Spleen (tissue), 11 donors: ENCODE measurements around the gene CIITA. TPM values are rescaled to one million over a fixed set of nuclear protein-coding genes. Genes with fewer than 3 reads are reported as not detected.
A peak's percentile ranks its signal among the peaks of the same experiment; 100 is the strongest.

ENCODE experiments used
- DNase-seq: peaks from one replicate; pipeline ENCODE4 v3.0.0-alpha.2; 2020
- H3K27ac ChIP-seq, 8 donors: fragments of 200-600 bp; sonication (generic) in 7 of 8; 1 replicate in 4 of 8; 2 replicates in 4 of 8; pipeline versions ENCODE4 v1.5.0 to v1.8.0; 2016 to 2021; ENCODE audit warnings: inconsistent platforms in 4 of 8, mild to moderate bottlenecking in 4 of 8, moderate library complexity in 1 of 8
- H3K27me3 ChIP-seq, 7 donors: fragments of 200-600 bp; sonication (generic) in 6 of 7; replicated peaks in 1 of 7; 1 replicate in 4 of 7; 2 replicates in 3 of 7; pipeline versions ENCODE4 v1.5.0 to v1.8.0; 2016 to 2021; ENCODE audit warnings: inconsistent platforms in 3 of 7, mild to moderate bottlenecking in 1 of 7
- H3K36me3 ChIP-seq, 6 donors: fragments of 200-600 bp; sonication (generic) in 5 of 6; 1 replicate in 4 of 6; 2 replicates in 2 of 6; pipeline versions ENCODE4 v1.5.0 to v1.8.0; 2016 to 2021; ENCODE audit warnings: inconsistent platforms in 2 of 6
- H3K4me1 ChIP-seq, 6 donors: fragments of 200-600 bp; sonication (generic) in 5 of 6; 1 replicate in 3 of 6; 2 replicates in 3 of 6; pipeline versions ENCODE4 v1.5.0 to v1.8.0; 2016 to 2021; ENCODE audit warnings: inconsistent platforms in 3 of 6
- H3K4me3 ChIP-seq, 8 donors: fragments of 200-600 bp; sonication (generic) in 7 of 8; 1 replicate in 4 of 8; 2 replicates in 4 of 8; pipeline versions ENCODE4 v1.5.0 to v1.8.0; 2016 to 2021; ENCODE audit warnings: inconsistent platforms in 4 of 8, mild to moderate bottlenecking in 4 of 8, moderate library complexity in 2 of 8
- H3K9me3 ChIP-seq, 8 donors: fragments of 200-600 bp; sonication (generic) in 7 of 8; 1 replicate in 4 of 8; 2 replicates in 4 of 8; pipeline versions ENCODE4 v1.5.0 to v1.8.0; 2016 to 2021; ENCODE audit warnings: inconsistent platforms in 4 of 8
- POLR2A ChIP-seq, 3 donors: fragments of 450-650 bp; IDR thresholded peaks; one replicate each; pipeline ENCODE4 v1.5.1; 2017; ENCODE audit warnings: antibody characterized with exemption in 3 of 3, mild to moderate bottlenecking in 1 of 3
- POLR2AphosphoS5 ChIP-seq, 3 donors: sonication (generic); formaldehyde crosslinking; IDR thresholded peaks; one replicate each; pipeline ENCODE4 v1.5.1; 2017; ENCODE audit warnings: antibody characterized with exemption in 3 of 3
- WGBS, 5 donors: extraction: QIAGEN DNeasy Blood & Tissue Kit in 3 of 5; methylation state at CpG; one replicate each; pipeline versions ENCODE4 v1.1.5 to v1.1.7; 2013 to 2018; 5-methylcytosine and 5-hydroxymethylcytosine counted together
- intact Hi-C: fragments of 100-400 bp; cut with DNase I; formaldehyde crosslinking; loops from one replicate; pipeline ENCODE4 v1.15.0; 2023; ENCODE audit warnings: low total_unique reads
- polyA plus RNA-seq, 3 donors: library from polyadenylated mRNA; stranded (reverse); fragments of 200-250 nt; gene quantifications; one replicate each; pipeline ENCODE4 v1.2.1, GENCODE V29; 2013
- total RNA-seq, 7 donors: library from RNA; depleted of rRNA in 3 of 7; stranded (reverse); fragments of >200 nt in 3 of 7; fragmentation: NEBNext Ultra II Directional in 4 of 7; extraction: Animal tissue kit (Norgen Biotek cat#: 25700) in 4 of 7; gene quantifications; one replicate each; pipeline versions ENCODE4 v1.1.0 to v1.2.1, GENCODE V29; 2016 to 2021
- TF ChIP-seq, protein P1 (sequence below), 11 experiments: fragments of 200-600 bp in 7 of 11; fragments of 450-650 bp in 4 of 11; sonication (generic) in 4 of 11; IDR thresholded peaks in 8 of 11; conservative IDR thresholded peaks in 3 of 11; 1 replicate in 7 of 11; 2 replicates in 4 of 11; pipeline versions ENCODE4 v1.4.0 to v1.8.0; 2016 to 2021; ENCODE audit warnings: antibody characterized with exemption in 11 of 11, inconsistent platforms in 4 of 11, mild to moderate bottlenecking in 1 of 11
- donor health status: healthy with polysubstance abuse.
- donor health status: DM: no; HTN: no; CAD: no; lungs with moderate emphysema.
- donor health status: DM: no; HTN: no; CAD: no.
- donor health status: Bipolar disorder and iron deficiency.
- donor health status: healthy.
- donor health status: DM: no; HTN: no; CAD: no.
- donor health status: DM: yes; HTN: yes; CAD: no.

CIITA gene
- total and polyA plus RNA-seq, 10 donors: 67.0 to 179 (median 125) TPM

DNA sequence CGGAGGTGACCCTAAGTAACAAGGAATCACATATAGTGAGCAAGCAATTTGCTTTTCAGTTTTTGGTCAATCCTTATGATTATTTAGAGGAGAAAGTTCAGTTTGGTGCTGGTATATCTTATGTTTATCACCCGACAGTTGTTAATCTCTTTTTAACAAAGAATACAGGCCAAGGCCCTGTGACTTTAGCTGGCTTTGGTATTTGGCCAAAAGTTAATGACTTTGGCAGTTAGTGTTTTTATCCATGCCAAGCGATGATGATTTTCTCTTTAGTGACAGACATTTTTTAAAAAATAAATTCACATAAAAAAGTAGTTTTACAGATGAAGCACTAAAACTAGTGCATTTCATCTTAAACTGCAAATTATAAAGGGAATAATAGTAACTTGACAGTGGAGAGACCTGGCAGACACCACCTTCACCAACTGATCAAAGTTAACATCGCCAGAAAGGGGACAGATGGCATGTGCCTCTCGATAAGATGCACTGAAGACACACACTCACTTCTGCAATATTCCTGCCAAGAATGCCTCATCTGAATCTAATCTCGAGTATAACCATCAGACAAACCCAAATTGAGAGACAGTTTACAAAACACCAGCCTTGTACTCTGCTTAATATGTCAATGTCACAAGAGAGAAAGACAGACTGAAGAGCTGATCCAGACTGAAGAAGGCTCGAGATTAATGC is 58.4 kb downstream of the CIITA start:
- Histone ChIP-seq H3K4me3 (no peak overlapping the region), H3K36me3 (peaks cover 0 to 46% (median 2%) of the 10 kb centered on the region in 6 donors), H3K4me1 (peaks cover 64 to 100% (median 84%) of the 10 kb centered on the region in 6 donors), H3K27ac (peak overlapping the region in 5 of 8 donors; percentile 34 to 92 (median 62)), H3K27me3 (no peaks in the 10 kb centered on the region), H3K9me3 (no peaks in the 10 kb centered on the region)
- intact Hi-C loops: no loop called here
- DNase-seq: no peak
- TF ChIP-seq, protein P1, sequence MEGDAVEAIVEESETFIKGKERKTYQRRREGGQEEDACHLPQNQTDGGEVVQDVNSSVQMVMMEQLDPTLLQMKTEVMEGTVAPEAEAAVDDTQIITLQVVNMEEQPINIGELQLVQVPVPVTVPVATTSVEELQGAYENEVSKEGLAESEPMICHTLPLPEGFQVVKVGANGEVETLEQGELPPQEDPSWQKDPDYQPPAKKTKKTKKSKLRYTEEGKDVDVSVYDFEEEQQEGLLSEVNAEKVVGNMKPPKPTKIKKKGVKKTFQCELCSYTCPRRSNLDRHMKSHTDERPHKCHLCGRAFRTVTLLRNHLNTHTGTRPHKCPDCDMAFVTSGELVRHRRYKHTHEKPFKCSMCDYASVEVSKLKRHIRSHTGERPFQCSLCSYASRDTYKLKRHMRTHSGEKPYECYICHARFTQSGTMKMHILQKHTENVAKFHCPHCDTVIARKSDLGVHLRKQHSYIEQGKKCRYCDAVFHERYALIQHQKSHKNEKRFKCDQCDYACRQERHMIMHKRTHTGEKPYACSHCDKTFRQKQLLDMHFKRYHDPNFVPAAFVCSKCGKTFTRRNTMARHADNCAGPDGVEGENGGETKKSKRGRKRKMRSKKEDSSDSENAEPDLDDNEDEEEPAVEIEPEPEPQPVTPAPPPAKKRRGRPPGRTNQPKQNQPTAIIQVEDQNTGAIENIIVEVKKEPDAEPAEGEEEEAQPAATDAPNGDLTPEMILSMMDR (IDR thresholded peaks at IDR 0.05 in 8 of 11, conservative IDR thresholded peaks at IDR 0.05 in 3 of 11): no peak
- TF ChIP-seq POLR2AphosphoS5 (IDR thresholded peaks at IDR 0.05): no peak
- 57 to 75% (median 64%) methylated on average over 7 of the region's 7 CpGs for WGBS, 5 donors

DNA sequence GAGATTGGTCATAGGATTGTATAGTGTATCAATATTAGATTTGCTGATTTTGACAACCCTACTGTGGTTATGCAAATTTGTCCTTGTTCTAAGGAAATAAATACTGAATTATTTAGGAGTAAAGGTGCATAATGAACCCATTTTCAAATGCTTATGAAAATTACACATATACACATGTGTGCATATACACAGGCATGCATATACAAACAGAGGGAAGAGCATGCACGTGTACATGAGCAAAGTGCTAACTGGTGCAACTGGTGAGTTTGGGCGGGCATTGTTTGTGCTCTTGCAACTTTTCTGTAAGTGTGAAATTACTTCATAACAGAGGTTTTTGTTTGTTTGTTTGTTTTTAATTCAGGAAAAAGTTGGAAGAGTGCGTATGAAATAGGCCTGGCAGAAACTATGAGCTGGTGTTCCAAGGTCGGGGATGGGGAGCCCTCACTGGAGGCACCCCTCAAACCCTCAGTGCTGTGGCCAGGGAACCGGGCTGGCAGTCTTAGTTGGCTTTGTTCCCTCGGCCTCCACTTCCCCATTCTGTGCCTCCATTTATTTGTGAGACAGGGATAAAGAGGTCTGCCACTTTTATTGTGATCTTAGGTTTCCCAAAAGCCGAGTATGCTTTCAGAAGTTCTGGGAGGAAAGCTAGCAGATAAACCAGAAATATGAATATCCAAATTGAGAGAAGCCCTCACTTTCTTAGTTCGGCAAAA is 59.4 kb downstream of the CIITA start:
- intact Hi-C loops: no loop called here
- Histone ChIP-seq H3K4me1 (peaks cover 72 to 100% (median 88%) of the 10 kb centered on the region in 6 donors), H3K27me3 (no peaks in the 10 kb centered on the region), H3K4me3 (peak overlapping the region in 1 of 8 donors; percentile 80), H3K27ac (peak overlapping the region; percentile 46 to 92 (median 80)), H3K36me3 (peaks cover 0 to 36% (median 2%) of the 10 kb centered on the region in 6 donors), H3K9me3 (no peaks in the 10 kb centered on the region)
- WGBS, 5 donors: 41 to 60% (median 52%) methylated on average over 8 of the region's 8 CpGs
- peak; percentile 66 for DNase-seq
- no peak for TF ChIP-seq POLR2A (IDR thresholded peaks at IDR 0.05)
- TF ChIP-seq, protein P1 (IDR thresholded peaks at IDR 0.05 in 8 of 11, conservative IDR thresholded peaks at IDR 0.05 in 3 of 11): no peak
- TF ChIP-seq POLR2AphosphoS5 (IDR thresholded peaks at IDR 0.05): no peak

DNA sequence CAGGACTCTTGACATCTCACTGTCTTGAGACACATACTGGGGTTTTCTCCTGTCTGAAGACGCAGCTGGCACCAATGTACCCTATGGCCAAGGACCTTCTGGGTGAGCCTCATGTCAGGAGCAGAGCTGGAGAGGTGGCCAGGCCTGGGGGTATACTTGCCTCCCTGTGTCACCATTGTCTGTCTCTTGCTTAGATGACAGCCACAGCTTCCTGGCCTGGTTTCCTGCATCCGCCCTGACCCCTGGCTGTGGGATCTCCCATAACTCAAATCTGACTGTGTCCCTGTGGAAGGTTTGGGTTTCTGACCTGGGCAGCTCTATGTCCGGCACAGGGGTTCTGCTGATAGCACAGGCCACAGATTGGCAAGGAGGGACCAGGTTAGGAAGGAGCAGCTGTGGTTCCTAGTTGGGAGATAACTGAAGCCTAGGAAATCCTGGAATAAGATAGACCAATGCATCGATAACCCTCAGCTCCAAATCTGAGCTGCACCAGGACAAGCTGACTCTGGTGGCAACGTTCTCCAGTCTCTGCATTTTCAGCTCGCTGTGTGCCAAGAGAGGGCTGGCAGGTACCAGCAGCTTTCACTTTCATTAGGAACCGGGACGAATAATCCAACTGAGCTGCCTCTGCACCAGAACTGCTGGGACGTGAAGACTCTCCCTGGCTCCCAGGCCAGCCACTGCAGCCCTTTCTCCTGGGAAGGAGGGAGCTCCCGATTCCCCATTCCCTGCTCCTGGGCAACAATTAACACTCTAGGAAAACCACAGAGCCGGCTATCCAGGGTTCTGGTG is 60.3 kb downstream of the CIITA start:
- Histone ChIP-seq H3K27me3 (no peaks in the 10 kb centered on the region), H3K9me3 (no peaks in the 10 kb centered on the region), H3K4me1 (peaks cover 72 to 94% (median 89%) of the 10 kb centered on the region in 6 donors), H3K27ac (peak overlapping the region; percentile 46 to 92 (median 80)), H3K4me3 (peak overlapping the region in 6 of 8 donors; percentile 3 to 93 (median 50)), H3K36me3 (peaks cover 0 to 27% (median 2%) of the 10 kb centered on the region in 6 donors)
- TF ChIP-seq POLR2A (IDR thresholded peaks at IDR 0.05) (no peak), POLR2AphosphoS5 (IDR thresholded peaks at IDR 0.05) (peak in 2 of 3 donors; percentile 50 to 54)
- DNase-seq: peak; percentile 74
- WGBS, 5 donors: 23 to 35% (median 31%) methylated on average over 6 to 11 of the region's 11 CpGs
- intact Hi-C loops: no loop called here

DNA sequence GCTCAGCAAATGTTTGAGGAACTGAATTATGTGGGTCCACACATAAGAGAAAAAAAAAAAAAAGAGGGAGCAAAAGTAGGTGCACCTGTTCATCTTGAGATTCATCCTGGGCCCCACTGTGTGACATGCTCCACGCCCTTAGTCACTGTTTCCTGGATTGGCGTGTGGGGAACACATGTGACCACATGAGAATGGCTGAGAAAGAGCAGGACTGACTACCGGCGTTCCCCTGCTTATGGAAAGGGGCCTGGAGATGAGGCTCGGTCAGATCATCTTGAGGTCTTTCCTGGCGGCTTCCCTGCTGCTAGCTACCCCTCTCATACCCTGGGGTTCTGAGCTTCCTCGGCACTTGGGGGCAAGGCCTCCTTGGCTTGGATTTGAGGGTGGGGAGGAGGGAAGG is 61.3 kb downstream of the CIITA start:
- DNase-seq: peak; percentile 39
- H3K4me3 ChIP-seq: peak overlapping the region in 3 of 8 donors; percentile 80 to 93 (median 92)

More for the DNA sequence above, 61.3 kb downstream of the CIITA start:
- WGBS, 5 donors: 17 to 33% (median 20%) methylated on average over 4 to 7 of the region's 7 CpGs
- Histone ChIP-seq H3K36me3 (peaks cover 0 to 19% (median 2%) of the 10 kb centered on the region in 6 donors), H3K9me3 (no peaks in the 10 kb centered on the region), H3K27ac (peak overlapping the region in 6 of 8 donors; percentile 46 to 92 (median 86)), H3K27me3 (no peaks in the 10 kb centered on the region), H3K4me1 (peaks cover 78 to 94% (median 92%) of the 10 kb centered on the region in 6 donors)
- TF ChIP-seq, protein P1 (IDR thresholded peaks at IDR 0.05 in 8 of 11, conservative IDR thresholded peaks at IDR 0.05 in 3 of 11): no peak
- peak; percentile 29 to 49 (median 44) for TF ChIP-seq POLR2AphosphoS5 (IDR thresholded peaks at IDR 0.05)
- intact Hi-C loops: no loop called here
